HepG2 (cell line): ENCODE data around the gene PFN2. TPM values are rescaled to one million over a fixed set of nuclear protein-coding genes. Genes with fewer than 3 reads are reported as not detected.

ENCODE experiments used
- ARID2 ChIP-seq: sonication (generic); formaldehyde crosslinking; IDR thresholded peaks from 2 replicates; pipeline ENCODE4 v1.8.1; 2022; ENCODE audit warnings: mild to moderate bottlenecking, missing genetic modification reagents, borderline replicate concordance
- ARID3A ChIP-seq: IDR thresholded peaks from 2 replicates; pipeline ENCODE4 v1.6.1; 2012; ENCODE audit warnings: low read depth, low read length, improper control_type of control experiment
- BCLAF1 ChIP-seq: fragments of 450-650 bp; IDR thresholded peaks from 2 replicates; pipeline ENCODE4 v1.6.1; 2017; ENCODE audit warnings: mild to moderate bottlenecking
- CBX5 ChIP-seq: sonication (generic); formaldehyde crosslinking; IDR thresholded peaks from 2 replicates; pipeline ENCODE4 v1.4.0; 2020; ENCODE audit warnings: missing genetic modification reagents, borderline replicate concordance
- CTCF ChIP-seq: sonication (generic); formaldehyde crosslinking; IDR thresholded peaks from 2 replicates; pipeline ENCODE4 v1.5.0; 2020; ENCODE audit warnings: mild to moderate bottlenecking, missing genetic modification reagents, moderate library complexity
- FOSL1 ChIP-seq: sonication (generic); formaldehyde crosslinking; IDR thresholded peaks from 2 replicates; pipeline ENCODE4 v1.9.0; 2021; ENCODE audit warnings: missing genetic modification reagents, borderline replicate concordance
- GABPB1 ChIP-seq: IDR thresholded peaks from 2 replicates; pipeline ENCODE4 v1.6.1; 2016; ENCODE audit warnings: mild to moderate bottlenecking, missing genetic modification reagents, moderate library complexity, missing compliant biosample characterization
- PAX8 ChIP-seq: sonication (generic); formaldehyde crosslinking; IDR thresholded peaks from 2 replicates; pipeline ENCODE4 v1.8.0; 2022; ENCODE audit warnings: mild to moderate bottlenecking, missing genetic modification reagents, borderline replicate concordance
- PITX1 ChIP-seq: sonication (generic); formaldehyde crosslinking; IDR thresholded peaks from 2 replicates; pipeline ENCODE4 v1.5.1; 2020; ENCODE audit warnings: mild to moderate bottlenecking, missing genetic modification reagents
- SRF ChIP-seq: IDR thresholded peaks from 2 replicates; pipeline ENCODE4 v1.6.1; 2011; ENCODE audit warnings: mild to moderate bottlenecking, low read depth, low read length, moderate library complexity
- THAP11 ChIP-seq: IDR thresholded peaks from 2 replicates; pipeline ENCODE4 v1.6.1; 2016; ENCODE audit warnings: missing biosample characterization, missing genetic modification reagents
- ZEB1 ChIP-seq: IDR thresholded peaks from 2 replicates; pipeline ENCODE4 v1.6.1; 2012; ENCODE audit warnings: mild to moderate bottlenecking, low read depth, inconsistent platforms; ENCODE audit not compliant: insufficient replicate concordance
- ZFP62 ChIP-seq: sonication (generic); formaldehyde crosslinking; IDR thresholded peaks from 2 replicates; pipeline ENCODE4 v1.4.0; 2020; ENCODE audit warnings: missing genetic modification reagents
- ZMAT5 ChIP-seq: sonication (generic); formaldehyde crosslinking; IDR thresholded peaks from 2 replicates; pipeline ENCODE4 v1.5.0; 2020; ENCODE audit warnings: mild to moderate bottlenecking, low read depth, missing genetic modification reagents, borderline replicate concordance
- ZMYM2 ChIP-seq: sonication (generic); formaldehyde crosslinking; IDR thresholded peaks from 2 replicates; pipeline ENCODE4 v1.8.0; 2022; ENCODE audit warnings: mild to moderate bottlenecking, missing genetic modification reagents
- ZNF3 ChIP-seq: IDR thresholded peaks from 2 replicates; pipeline ENCODE4 v1.7.0; 2017; ENCODE audit warnings: inconsistent platforms
- ZNF326 ChIP-seq: sonication (generic); formaldehyde crosslinking; IDR thresholded peaks from 2 replicates; pipeline ENCODE4 v1.4.0; 2020; ENCODE audit warnings: missing genetic modification reagents, borderline replicate concordance
- ZNF33B ChIP-seq: sonication (generic); formaldehyde crosslinking; IDR thresholded peaks from 2 replicates; pipeline ENCODE4 v1.5.1; 2020; ENCODE audit warnings: mild to moderate bottlenecking, missing genetic modification reagents
- ZNF362 ChIP-seq: sonication (generic); formaldehyde crosslinking; IDR thresholded peaks from 2 replicates; pipeline ENCODE4 v1.4.0; 2020; ENCODE audit warnings: missing genetic modification reagents, mild to moderate bottlenecking, borderline replicate concordance
- ZNF629 ChIP-seq: sonication (generic); formaldehyde crosslinking; conservative IDR thresholded peaks from 2 replicates; pipeline ENCODE4 v1.5.0; 2020; ENCODE audit warnings: missing genetic modification reagents
- ZNF674 ChIP-seq: sonication (generic); formaldehyde crosslinking; IDR thresholded peaks from 2 replicates; pipeline ENCODE4 v1.5.0; 2020; ENCODE audit warnings: low read depth, mild to moderate bottlenecking, missing genetic modification reagents
- ZNF724P ChIP-seq: sonication (generic); formaldehyde crosslinking; IDR thresholded peaks from 2 replicates; pipeline ENCODE4 v1.8.0; 2022; ENCODE audit warnings: missing genetic modification reagents, borderline replicate concordance
- ZNF839 ChIP-seq: sonication (generic); formaldehyde crosslinking; IDR thresholded peaks from 2 replicates; pipeline ENCODE4 v1.4.0; 2020; ENCODE audit warnings: missing genetic modification reagents, mild to moderate bottlenecking, borderline replicate concordance
- polyA plus RNA-seq, 8 experiments: library from polyadenylated mRNA; depleted of rRNA in 3 of 8; stranded (reverse) in 7 of 8; unstranded in 1 of 8; fragments of >200 nt; fragmentation: Illumina TruSeq in 4 of 8; extraction: Trizol in 4 of 8; gene quantifications; 2 replicates each; pipeline versions ENCODE4 v1.2.1 to v1.2.3, GENCODE V29; 2011 to 2016; ENCODE audit warnings: low read depth in 4 of 8, missing spikeins in 1 of 8, mixed read lengths in 1 of 8; ENCODE audit not compliant: insufficient read depth in 1 of 8
- total RNA-seq, 5 experiments: library from RNA; depleted of rRNA; stranded (reverse); fragments of >200 nt; fragmentation: Illumina TruSeq; extraction: Trizol; gene quantifications; 2 replicates each; pipeline ENCODE4 v1.2.3, GENCODE V29; 2016; ENCODE audit warnings: low read depth in 1 of 5

PFN2 gene
- total and polyA plus RNA-seq, 2 of the 13 experiments (the other 11 are each of a cell fraction or from before 2014, with no cell fraction given) = 57.3 to 150 TPM

- TF ChIP-seq ARID3A (no peak), SRF (no peak), ZNF839 (no peak), ZNF629 (peak; percentile 49; the same call in 1 of the 2 replicates), PITX1 (no peak; the same call in 1 of the 2 replicates), GABPB1 (peak; percentile 79; the same call in 1 of the 2 replicates), ZNF3 (CRISPR knock-in tag) (no peak), ZNF33B (CRISPR knock-in tag) (no peak), ZNF724P (CRISPR knock-in tag) (peak; percentile 88; the same call in 1 of the 2 replicates), CTCF (CRISPR knock-in tag) (no peak), PAX8 (CRISPR knock-in tag) (peak; percentile 74; the same call in 1 of the 2 replicates), CBX5 (CRISPR knock-in tag) (no peak), ZNF674 (CRISPR knock-in tag) (no peak), ARID2 (CRISPR knock-in tag) (no peak), ZEB1 (no peak), THAP11 (CRISPR knock-in tag) (peak; percentile 71), ZFP62 (CRISPR knock-in tag) (no peak), FOSL1 (no peak), ZNF362 (CRISPR knock-in tag) (no peak; the same call in 1 of the 2 replicates), BCLAF1 (no peak), ZMYM2 (CRISPR knock-in tag) (no peak), ZNF326 (CRISPR knock-in tag) (no peak), ZMAT5 (CRISPR knock-in tag) (no peak)
Measured at GRCh38 chr3:149970716-149971402, at the start of gene PFN2 (continued).
